Natural killer cell (primary cell): ENCODE measurements around the gene RAPGEF5. TPM values are rescaled to one million over a fixed set of nuclear protein-coding genes. Genes with fewer than 3 reads are reported as not detected.

Source experiments
- ATAC-seq, 3 donors: fragments of 150-1000 bp in 2 of 3; fragments of 200-7000 bp in 1 of 3; cut with Tn5 transposase; 1 replicate in 1 of 3; 2 replicates in 2 of 3; pipeline ENCODE4 v1.10.0; 2021; ENCODE audit warnings: mild to moderate bottlenecking in 2 of 3, moderate library complexity in 2 of 3
- DNase-seq, 2 donors: peaks; one replicate each; pipeline versions ENCODE4 v3.0.0 to v3.0.0-alpha.2; 2013 to 2021; ENCODE audit warnings: mixed read lengths in 1 of 2
- H3K27ac ChIP-seq: one replicate; pipeline ENCODE4 v1.5.1; 2013; ENCODE audit warnings: mild to moderate bottlenecking, low read length
- H3K27me3 ChIP-seq: one replicate; pipeline ENCODE4 v1.6.1; 2013; ENCODE audit warnings: low read length; ENCODE audit not compliant: control insufficient read depth, insufficient read depth
- H3K36me3 ChIP-seq: one replicate; pipeline ENCODE4 v1.6.1; 2013; ENCODE audit warnings: low read length; ENCODE audit not compliant: control insufficient read depth, insufficient read depth
- H3K4me1 ChIP-seq: one replicate; pipeline ENCODE4 v1.6.1; 2013; ENCODE audit warnings: low read length; ENCODE audit not compliant: control insufficient read depth, insufficient read depth
- H3K4me3 ChIP-seq: one replicate; pipeline ENCODE4 v1.5.1; 2013; ENCODE audit warnings: low read length
- H3K9me3 ChIP-seq: one replicate; pipeline ENCODE4 v1.6.1; 2013; ENCODE audit warnings: low read length; ENCODE audit not compliant: control insufficient read depth, insufficient read depth
- H3K27ac Mint-ChIP-seq, 2 donors: one replicate each; pipeline ENCODE4 v1.8.0; 2022; ENCODE audit warnings: mild to moderate bottlenecking in 2 of 2, mixed read lengths in 2 of 2, moderate library complexity in 1 of 2
- H3K27me3 Mint-ChIP-seq, 2 donors: one replicate each; pipeline ENCODE4 v1.8.0; 2022; ENCODE audit warnings: low read depth in 2 of 2, mixed read lengths in 2 of 2
- H3K36me3 Mint-ChIP-seq: one replicate; pipeline ENCODE4 v1.8.0; 2022; ENCODE audit warnings: mixed read lengths
- H3K4me1 Mint-ChIP-seq, 2 donors: one replicate each; pipeline ENCODE4 v1.8.0; 2022; ENCODE audit warnings: mixed read lengths in 2 of 2
- H3K4me3 Mint-ChIP-seq: one replicate; pipeline ENCODE4 v1.8.0; 2022; ENCODE audit warnings: mild to moderate bottlenecking, moderate library complexity, mixed read lengths
- H3K9me3 Mint-ChIP-seq, 2 donors: one replicate each; pipeline ENCODE4 v1.8.0; 2022; ENCODE audit warnings: mixed read lengths in 2 of 2
- WGBS: methylation state at CpG from one replicate; pipeline ENCODE4 v1.1.7; 2013; ENCODE audit warnings: missing lambda C conversion rate; ENCODE audit not compliant: insufficient coverage; 5-methylcytosine and 5-hydroxymethylcytosine counted together
- intact Hi-C: fragments of 100-400 bp; cut with micrococcal nuclease; formaldehyde crosslinking; loops from one replicate; pipeline ENCODE4 v1.14.2; 2022
- total RNA-seq, 4 donors: library from RNA; stranded (reverse); fragments of 120-200 nt in 1 of 4; gene quantifications; one replicate each; pipeline versions ENCODE4 v1.2.3 to v1.2.4, GENCODE V29; 2013 to 2022
- TF ChIP-seq, protein P1 (sequence below): fragments of 200-600 bp; IDR thresholded peaks from one replicate; pipeline ENCODE4 v1.8.0; 2022; ENCODE audit warnings: antibody characterized with exemption

Gene RAPGEF5
- total RNA-seq, 3 donors from 2014 or later (not counting 1 experiment from before 2014, with no cell fraction given) = 0.26 to 0.33 TPM; not detected in 1

DNA sequence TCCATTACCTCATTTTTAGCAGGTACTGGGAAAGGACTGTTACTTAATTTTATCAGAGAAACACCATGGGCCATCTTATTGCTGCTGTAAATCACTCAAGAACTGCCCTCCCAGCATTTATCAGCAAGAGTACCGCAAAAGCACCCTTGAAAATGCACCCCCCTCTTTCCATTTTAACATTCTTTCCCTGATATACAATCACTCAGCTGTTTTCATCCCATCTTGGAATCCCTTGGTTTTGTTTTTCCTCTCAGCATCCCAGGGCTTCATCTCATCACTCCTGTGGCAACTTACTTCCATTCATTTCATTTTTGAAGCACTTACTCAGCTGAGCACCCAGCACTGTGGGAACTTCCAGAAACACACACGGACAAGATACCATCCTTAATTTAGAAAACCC, 36.5 kb downstream of the RAPGEF5 start:
- Mint-ChIP-seq H3K9me3 (no peaks in the 10 kb centered on the region), H3K27me3 (peaks cover 0 to 5% of the 10 kb centered on the region in 2 donors), H3K4me3 (no peak overlapping the region), H3K4me1 (no peaks in the 10 kb centered on the region), H3K36me3 (no peaks in the 10 kb centered on the region), H3K27ac (no peak overlapping the region)
- Histone ChIP-seq H3K9me3 (no peaks in the 10 kb centered on the region), H3K36me3 (no peaks in the 10 kb centered on the region), H3K4me1 (no peaks in the 10 kb centered on the region), H3K4me3 (no peak overlapping the region), H3K27me3 (no peaks in the 10 kb centered on the region), H3K27ac (no peak overlapping the region)
- intact Hi-C loops = no loop called here
- WGBS = 93% methylated on average over 2 of the region's 2 CpGs
- DNase-seq (no peak), ATAC-seq (no peak)
- TF ChIP-seq, protein P1, sequence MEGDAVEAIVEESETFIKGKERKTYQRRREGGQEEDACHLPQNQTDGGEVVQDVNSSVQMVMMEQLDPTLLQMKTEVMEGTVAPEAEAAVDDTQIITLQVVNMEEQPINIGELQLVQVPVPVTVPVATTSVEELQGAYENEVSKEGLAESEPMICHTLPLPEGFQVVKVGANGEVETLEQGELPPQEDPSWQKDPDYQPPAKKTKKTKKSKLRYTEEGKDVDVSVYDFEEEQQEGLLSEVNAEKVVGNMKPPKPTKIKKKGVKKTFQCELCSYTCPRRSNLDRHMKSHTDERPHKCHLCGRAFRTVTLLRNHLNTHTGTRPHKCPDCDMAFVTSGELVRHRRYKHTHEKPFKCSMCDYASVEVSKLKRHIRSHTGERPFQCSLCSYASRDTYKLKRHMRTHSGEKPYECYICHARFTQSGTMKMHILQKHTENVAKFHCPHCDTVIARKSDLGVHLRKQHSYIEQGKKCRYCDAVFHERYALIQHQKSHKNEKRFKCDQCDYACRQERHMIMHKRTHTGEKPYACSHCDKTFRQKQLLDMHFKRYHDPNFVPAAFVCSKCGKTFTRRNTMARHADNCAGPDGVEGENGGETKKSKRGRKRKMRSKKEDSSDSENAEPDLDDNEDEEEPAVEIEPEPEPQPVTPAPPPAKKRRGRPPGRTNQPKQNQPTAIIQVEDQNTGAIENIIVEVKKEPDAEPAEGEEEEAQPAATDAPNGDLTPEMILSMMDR = no peak

- DNase-seq (no peak), ATAC-seq (no peak)
- TF ChIP-seq, protein P1 = no peak
- no peaks in the 10 kb centered on the region for H3K4me1 ChIP-seq
- no peak overlapping the region for H3K4me3 ChIP-seq
- no peaks in the 10 kb centered on the region for H3K9me3 Mint-ChIP-seq
- WGBS = 85% methylated on average over 5 of the region's 7 CpGs
- no peaks in the 10 kb centered on the region for H3K27me3 ChIP-seq
- H3K9me3 ChIP-seq = no peaks in the 10 kb centered on the region
- no peak overlapping the region for H3K4me3 Mint-ChIP-seq
- H3K4me1 Mint-ChIP-seq = no peaks in the 10 kb centered on the region
- peaks cover 0 to 1% of the 10 kb centered on the region in 2 donors for H3K27me3 Mint-ChIP-seq
- intact Hi-C loops = no loop called here
- no peak overlapping the region for H3K27ac Mint-ChIP-seq
- no peak overlapping the region for H3K27ac ChIP-seq
- H3K36me3 ChIP-seq = no peaks in the 10 kb centered on the region
- H3K36me3 Mint-ChIP-seq = no peaks in the 10 kb centered on the region
Measured at GRCh38 chr7:22319424-22320403, 37.2 kb downstream of the RAPGEF5 start.

GRCh38 chr7:22318376-22318775, 38.6 kb downstream of the RAPGEF5 start:
- Histone ChIP-seq H3K4me3 (no peak overlapping the region), H3K36me3 (no peaks in the 10 kb centered on the region), H3K4me1 (no peaks in the 10 kb centered on the region), H3K27ac (no peak overlapping the region), H3K27me3 (no peaks in the 10 kb centered on the region), H3K9me3 (no peaks in the 10 kb centered on the region)
- Mint-ChIP-seq H3K27ac (no peak overlapping the region), H3K4me3 (no peak overlapping the region), H3K4me1 (no peaks in the 10 kb centered on the region), H3K27me3 (no peaks in the 10 kb centered on the region), H3K9me3 (no peaks in the 10 kb centered on the region), H3K36me3 (no peaks in the 10 kb centered on the region)
- DNase-seq = no peak
- WGBS = 87% methylated on average over 4 of the region's 4 CpGs
- intact Hi-C loops = no loop called here
- TF ChIP-seq, protein P1 = no peak
- no peak for ATAC-seq
